Naive thymus-derived CD4-positive, alpha-beta T cell (primary cell): ENCODE measurements around the gene WDTC1. TPM values are rescaled to one million over a fixed set of nuclear protein-coding genes. Genes with fewer than 3 reads are reported as not detected.

Experiments
- ATAC-seq: fragments of 150-1000 bp; cut with Tn5 transposase; 2 replicates; pipeline ENCODE4 v1.10.0; 2021; ENCODE audit warnings: mild to moderate bottlenecking, moderate library complexity
- CTCF ChIA-PET: fragments of 350-600 bp; sonication (Branson Sonifier 250); formaldehyde crosslinking; loops from one replicate; lab custom pipeline; 2021; ENCODE audit warnings: antibody characterized with exemption; lab: Charles Lee
- POLR2A ChIA-PET: fragments of 350-600 bp; sonication (Branson Sonifier 250); formaldehyde crosslinking; loops from one replicate; lab custom pipeline; 2021; ENCODE audit warnings: antibody characterized with exemption, inconsistent platforms; lab: Charles Lee
- DNase-seq, 9 donors: peaks; one replicate each; pipeline versions ENCODE4 v3.0.0 to v3.0.0-alpha.2; 2020 to 2022; ENCODE audit warnings: mixed read lengths in 1 of 9
- H3K27ac ChIP-seq: one replicate; pipeline ENCODE4 v1.7.0; 2013; ENCODE audit warnings: mild to moderate bottlenecking, low read depth, low read length, moderate library complexity
- H3K27me3 ChIP-seq, 2 donors: one replicate each; pipeline ENCODE4 v1.7.0; 2013; ENCODE audit warnings: low read length in 2 of 2, mild to moderate bottlenecking in 2 of 2, moderate library complexity in 2 of 2; ENCODE audit not compliant: control insufficient read depth in 2 of 2, insufficient read depth in 2 of 2
- H3K36me3 ChIP-seq, 3 experiments: 1 replicate in 2 of 3; 2 replicates in 1 of 3; pipeline ENCODE4 v1.7.0; 2013; ENCODE audit warnings: low read length in 3 of 3, mild to moderate bottlenecking in 3 of 3, moderate library complexity in 1 of 3; ENCODE audit not compliant: insufficient read depth in 3 of 3, control insufficient read depth in 2 of 3
- H3K4me1 ChIP-seq, 2 donors: one replicate each; pipeline ENCODE4 v1.7.0; 2013; ENCODE audit warnings: low read length in 2 of 2, mild to moderate bottlenecking in 2 of 2, moderate library complexity in 1 of 2; ENCODE audit not compliant: control insufficient read depth in 2 of 2, insufficient read depth in 2 of 2
- H3K4me3 ChIP-seq: 2 replicates; pipeline ENCODE4 v1.7.0; 2013; ENCODE audit warnings: mild to moderate bottlenecking, low read length
- H3K9me3 ChIP-seq, 3 experiments: 1 replicate in 2 of 3; 2 replicates in 1 of 3; pipeline ENCODE4 v1.7.0; 2013; ENCODE audit warnings: low read length in 3 of 3; ENCODE audit not compliant: control insufficient read depth in 2 of 3
- H3K27ac Mint-ChIP-seq, 9 donors: one replicate each; pipeline ENCODE4 v1.8.0; 2020 to 2022; ENCODE audit warnings: mixed read lengths in 9 of 9, mild to moderate bottlenecking in 8 of 9, moderate library complexity in 5 of 9, inconsistent platforms in 2 of 9
- H3K27me3 Mint-ChIP-seq, 5 donors: one replicate each; pipeline ENCODE4 v1.8.0; 2021 to 2022; ENCODE audit warnings: mixed read lengths in 5 of 5, mild to moderate bottlenecking in 1 of 5
- H3K36me3 Mint-ChIP-seq, 5 donors: one replicate each; pipeline ENCODE4 v1.8.0; 2020 to 2022; ENCODE audit warnings: mixed read lengths in 5 of 5, mild to moderate bottlenecking in 3 of 5, inconsistent platforms in 1 of 5
- H3K4me1 Mint-ChIP-seq, 7 donors: one replicate each; pipeline ENCODE4 v1.8.0; 2020 to 2022; ENCODE audit warnings: mixed read lengths in 7 of 7, mild to moderate bottlenecking in 3 of 7, inconsistent platforms in 1 of 7
- H3K4me3 Mint-ChIP-seq, 10 donors: one replicate each; pipeline ENCODE4 v1.8.0; 2020 to 2022; ENCODE audit warnings: mild to moderate bottlenecking in 10 of 10, mixed read lengths in 10 of 10, moderate library complexity in 6 of 10, inconsistent platforms in 2 of 10
- H3K9me3 Mint-ChIP-seq, 11 donors: one replicate each; pipeline ENCODE4 v1.8.0; 2020 to 2022; ENCODE audit warnings: mixed read lengths in 11 of 11, mild to moderate bottlenecking in 4 of 11, inconsistent platforms in 1 of 11, moderate library complexity in 1 of 11
- intact Hi-C, 2 donors: fragments of 100-400 bp; cut with micrococcal nuclease; formaldehyde crosslinking; loops; one replicate each; pipeline ENCODE4 v1.15.1; 2023
- polyA plus RNA-seq, 2 donors: library from polyadenylated mRNA; unstranded; fragments of 300-500 nt; fragmentation: Illumina TruSeq; gene quantifications; one replicate each; pipeline ENCODE4 v1.2.3, GENCODE V29; 2021
- total RNA-seq, 6 experiments: library from RNA in 5 of 6; stranded (reverse) in 5 of 6; gene quantifications; 1 replicate in 5 of 6; 2 replicates in 1 of 6; pipeline ENCODE4 v1.2.3 and lab custom pipeline; 2021 to 2026

Gene WDTC1
- total and polyA plus RNA-seq, 7 experiments from 2014 or later = 5.8 to 59.0 (median 35.3) TPM

DNA sequence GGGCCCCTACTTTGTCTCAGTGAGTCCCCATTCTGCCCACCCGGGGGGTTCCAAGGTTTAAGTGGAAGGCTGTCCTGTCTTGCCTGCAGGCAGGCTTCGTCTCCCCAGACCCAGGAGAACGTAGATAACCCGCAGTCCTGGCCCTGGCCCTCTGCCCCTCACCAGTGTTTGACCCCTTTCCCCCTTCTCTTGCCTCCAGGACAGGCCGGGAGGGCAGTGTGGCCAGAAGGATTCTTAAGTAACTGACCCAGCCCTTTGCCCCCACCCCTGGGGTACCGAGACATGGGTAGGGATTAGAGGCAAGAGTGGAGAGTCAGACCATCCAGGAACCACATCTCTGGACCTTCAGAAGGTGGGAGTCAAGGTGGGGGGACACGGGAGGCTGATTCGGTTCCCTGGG, 96.4 kb downstream of the WDTC1 start:
- no peaks in the 10 kb centered on the region for H3K27me3 ChIP-seq
- H3K4me1 ChIP-seq = peaks cover 11 to 14% of the 10 kb centered on the region in 2 donors
- H3K36me3 ChIP-seq = peaks cover 16 to 84% (median 17%) of the 10 kb centered on the region in 3 experiments
- ATAC-seq = no peak
- H3K27ac ChIP-seq = no peak overlapping the region
- Mint-ChIP-seq H3K4me3 (no peak overlapping the region), H3K9me3 (no peaks in the 10 kb centered on the region), H3K27ac (peak overlapping the region in 4 of 9 donors; percentile 28 to 65 (median 46)), H3K27me3 (no peaks in the 10 kb centered on the region), H3K36me3 (peaks cover 0 to 25% (median 10%) of the 10 kb centered on the region in 5 donors), H3K4me1 (peaks cover 43 to 68% (median 57%) of the 10 kb centered on the region in 7 donors)
- intact Hi-C loops = no loop called here
- H3K9me3 ChIP-seq = no peaks in the 10 kb centered on the region
- no peak for DNase-seq
- ChIA-PET POLR2A (interaction anchor here (3.4 kb wide), 1 partner anchor 27 kb away, joined by 15 read pairs; no protein-coding TSS in a partner anchor), CTCF (no interaction called here)
- no peak overlapping the region for H3K4me3 ChIP-seq

DNA sequence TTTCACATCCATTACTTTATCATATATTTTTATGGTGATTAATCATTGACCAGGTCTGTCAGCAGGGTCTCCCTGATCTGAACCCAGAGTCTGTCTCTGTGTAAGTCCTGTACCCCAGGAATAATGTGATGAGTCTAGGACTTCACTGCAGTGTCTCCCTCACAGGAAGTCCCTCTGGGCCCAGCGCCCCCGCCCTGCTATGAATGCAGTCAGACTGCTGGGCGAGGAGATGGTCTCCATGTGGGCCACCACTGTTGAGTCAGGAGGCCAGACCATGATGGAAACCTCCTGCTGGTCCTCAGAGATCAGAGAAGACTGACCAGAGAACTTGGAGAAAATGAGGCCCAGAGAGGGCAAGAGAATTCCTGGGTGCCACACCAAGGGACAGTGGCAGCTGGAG, 97.0 kb downstream of the WDTC1 start:
- intact Hi-C loops = no loop called here
- Mint-ChIP-seq H3K27ac (peak overlapping the region in 1 of 9 donors; percentile 8), H3K36me3 (peaks cover 0 to 25% (median 10%) of the 10 kb centered on the region in 5 donors), H3K9me3 (no peaks in the 10 kb centered on the region), H3K4me1 (peaks cover 38 to 62% (median 51%) of the 10 kb centered on the region in 7 donors), H3K4me3 (no peak overlapping the region), H3K27me3 (no peaks in the 10 kb centered on the region)
- Histone ChIP-seq H3K27ac (no peak overlapping the region), H3K4me3 (no peak overlapping the region), H3K4me1 (peaks cover 11 to 14% of the 10 kb centered on the region in 2 donors), H3K9me3 (no peaks in the 10 kb centered on the region), H3K27me3 (no peaks in the 10 kb centered on the region), H3K36me3 (peaks cover 16 to 85% (median 17%) of the 10 kb centered on the region in 3 experiments)
- POLR2A ChIA-PET = interaction anchor here (3.4 kb wide), 1 partner anchor 27 kb away, joined by 15 read pairs; no protein-coding TSS in a partner anchor
- CTCF ChIA-PET = interaction anchor here (2.3 to 4.3 kb wide), 2 partner anchors 31 to 57 kb away, joined by 8 to 72 read pairs; no protein-coding TSS in a partner anchor
- ATAC-seq (no peak), DNase-seq (no peak)

DNA sequence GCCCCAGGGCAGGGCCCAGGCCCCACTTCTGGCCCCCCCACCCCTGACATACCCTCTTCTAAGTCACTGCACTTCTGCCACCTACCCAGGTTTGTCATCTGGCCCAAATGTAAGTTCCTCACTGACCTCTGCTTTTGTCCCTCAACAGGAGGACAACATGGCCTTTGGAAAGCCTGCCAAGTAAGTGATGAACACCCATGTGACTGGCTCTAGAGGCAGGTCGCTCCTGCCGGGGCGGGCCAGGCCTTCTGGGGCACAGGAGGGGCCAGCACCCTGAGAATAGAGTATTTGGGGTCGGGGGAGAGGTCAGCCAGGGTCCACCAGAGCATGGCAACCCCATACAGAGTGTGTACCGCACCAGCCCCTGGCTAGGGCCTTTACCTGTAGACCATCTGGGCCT, 97.5 kb downstream of the WDTC1 start:
- POLR2A ChIA-PET = interaction anchor here (1.1 to 3.4 kb wide), 5 partner anchors 9 to 58 kb away, joined by 3 to 15 read pairs (median 6); partner anchors contain the start of gene SYTL1
- Histone ChIP-seq H3K4me1 (peaks cover 9 to 11% of the 10 kb centered on the region in 2 donors), H3K9me3 (no peaks in the 10 kb centered on the region), H3K36me3 (peaks cover 16 to 87% (median 17%) of the 10 kb centered on the region in 3 experiments), H3K27ac (no peak overlapping the region), H3K4me3 (no peak overlapping the region), H3K27me3 (no peaks in the 10 kb centered on the region)
- intact Hi-C loops = loop anchor here (1.0 to 2.0 kb wide), 7 partner anchors 11 to 274 kb away; partner anchors contain the start of gene MAP3K6 (in 1 of the 2)
- peak overlapping the region in 4 of 9 donors; percentile 41 to 67 (median 52) for H3K27ac Mint-ChIP-seq
- H3K36me3 Mint-ChIP-seq = peaks cover 0 to 25% (median 10%) of the 10 kb centered on the region in 5 donors
- peak overlapping the region in 1 of 10 donors; percentile 16 for H3K4me3 Mint-ChIP-seq
- CTCF ChIA-PET = interaction anchor here (0.6 to 4.3 kb wide), 18 partner anchors 9 to 555 kb away, joined by 3 to 72 read pairs (median 8); partner anchors contain the start of genes MAP3K6, SYTL1 and TMEM222
- ATAC-seq = no peak
- H3K9me3 Mint-ChIP-seq = no peaks in the 10 kb centered on the region
- H3K27me3 Mint-ChIP-seq = no peaks in the 10 kb centered on the region
- no peak for DNase-seq
- peaks cover 33 to 57% (median 47%) of the 10 kb centered on the region in 7 donors for H3K4me1 Mint-ChIP-seq

DNA sequence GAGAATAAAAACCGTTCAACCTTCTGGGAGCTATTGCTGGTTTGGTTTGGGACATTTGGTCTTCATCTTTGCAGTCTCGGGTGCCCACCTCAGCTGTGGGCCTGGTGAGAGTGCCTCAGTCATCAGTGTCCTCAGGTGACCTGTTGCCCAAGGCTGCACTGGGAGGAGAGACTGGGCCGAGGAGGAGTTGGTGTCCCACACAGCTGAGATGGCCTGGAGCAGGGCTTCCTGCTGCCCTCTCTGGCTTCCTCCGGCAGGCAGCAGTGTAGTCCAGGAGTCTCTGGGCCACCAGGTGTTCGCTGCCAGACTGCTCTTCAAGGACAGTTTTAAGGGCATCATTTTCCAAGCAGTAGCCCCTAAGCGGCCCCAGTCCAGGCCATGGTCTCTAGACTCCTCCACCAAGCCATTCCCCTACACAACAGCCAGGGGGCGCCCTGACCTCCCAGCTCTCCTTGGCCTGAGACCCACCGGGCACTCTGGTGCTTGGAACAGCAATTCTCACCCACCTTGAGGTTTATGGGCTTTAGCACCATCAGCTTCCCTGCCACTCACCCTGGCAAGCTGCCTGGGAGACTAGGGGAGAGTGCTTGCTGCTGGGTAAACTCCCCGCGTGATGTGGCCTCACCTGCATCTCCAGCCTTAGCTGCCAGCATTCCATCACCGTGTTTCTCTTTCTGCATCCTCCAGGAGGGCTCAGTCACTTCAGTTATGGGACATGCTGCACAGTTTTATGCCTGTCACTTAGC, 98.3 kb downstream of the WDTC1 start:
- no peak overlapping the region for H3K27ac ChIP-seq
- Mint-ChIP-seq H3K4me1 (peaks cover 29 to 51% (median 44%) of the 10 kb centered on the region in 7 donors), H3K9me3 (no peaks in the 10 kb centered on the region), H3K4me3 (no peak overlapping the region), H3K36me3 (peaks cover 0 to 25% (median 10%) of the 10 kb centered on the region in 5 donors), H3K27me3 (no peaks in the 10 kb centered on the region), H3K27ac (peak overlapping the region in 5 of 9 donors; percentile 21 to 67 (median 50))
- ATAC-seq (peak; percentile 90), DNase-seq (peak in 8 of 9 donors; percentile 49 to 71 (median 56))
- H3K4me1 ChIP-seq = peaks cover 7 to 11% of the 10 kb centered on the region in 2 donors
- no peak overlapping the region for H3K4me3 ChIP-seq
- intact Hi-C loops = loop anchor here (1.0 to 2.0 kb wide), 7 partner anchors 11 to 274 kb away; partner anchors contain the start of gene MAP3K6 (in 1 of the 2)
- H3K36me3 ChIP-seq = peaks cover 16 to 87% (median 17%) of the 10 kb centered on the region in 3 experiments
- ChIA-PET POLR2A (interaction anchor here (0.8 to 3.4 kb wide), 8 partner anchors 9 to 62 kb away, joined by 3 to 15 read pairs (median 4); partner anchors contain the start of gene SYTL1), CTCF (interaction anchor here (0.6 to 4.3 kb wide), 26 partner anchors 9 to 1181 kb away, joined by 3 to 72 read pairs (median 5); partner anchors contain the start of genes AHDC1, MAP3K6, SYTL1 and TMEM222)
- no peaks in the 10 kb centered on the region for H3K27me3 ChIP-seq
- H3K9me3 ChIP-seq = no peaks in the 10 kb centered on the region

DNA sequence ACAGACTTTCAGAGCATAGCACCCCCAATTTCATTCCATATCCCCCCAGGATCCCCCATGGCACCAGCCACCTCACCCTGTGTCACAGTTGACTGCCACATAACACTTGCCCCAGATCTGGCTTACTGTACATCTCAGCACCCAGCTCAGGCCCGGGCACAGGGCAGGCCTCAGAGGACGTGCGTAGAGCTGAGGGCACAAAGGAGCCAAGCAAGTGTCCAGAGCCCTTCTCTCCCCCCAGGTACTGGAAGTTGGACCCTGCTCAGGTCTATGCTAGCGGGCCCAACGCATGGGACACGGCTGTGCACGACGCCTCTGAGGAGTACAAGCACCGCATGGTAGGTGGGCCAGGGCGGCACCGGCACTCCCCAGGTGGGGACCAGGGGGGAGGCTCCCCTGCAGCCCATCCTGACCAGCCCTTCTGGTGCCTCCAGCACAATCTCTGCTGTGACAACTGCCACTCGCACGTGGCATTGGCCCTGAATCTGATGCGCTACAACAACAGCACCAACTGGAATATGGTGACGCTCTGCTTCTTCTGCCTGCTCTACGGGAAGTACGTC, 99.4 kb downstream of the WDTC1 start:
- Mint-ChIP-seq H3K36me3 (peaks cover 0 to 21% (median 8%) of the 10 kb centered on the region in 5 donors), H3K9me3 (no peaks in the 10 kb centered on the region), H3K27me3 (no peaks in the 10 kb centered on the region), H3K27ac (peak overlapping the region in 3 of 9 donors; percentile 1 to 55 (median 8)), H3K4me3 (no peak overlapping the region), H3K4me1 (peaks cover 20 to 44% (median 34%) of the 10 kb centered on the region in 7 donors)
- Histone ChIP-seq H3K4me3 (no peak overlapping the region), H3K9me3 (no peaks in the 10 kb centered on the region), H3K27me3 (no peaks in the 10 kb centered on the region), H3K27ac (no peak overlapping the region), H3K36me3 (peaks cover 15 to 76% (median 16%) of the 10 kb centered on the region in 3 experiments), H3K4me1 (peaks cover 4 to 11% of the 10 kb centered on the region in 2 donors)
- ATAC-seq = no peak
- no peak for DNase-seq
- CTCF ChIA-PET = interaction anchor here (0.6 to 4.3 kb wide), 12 partner anchors 8 to 133 kb away, joined by 3 to 72 read pairs (median 4); partner anchors contain the start of genes SYTL1 and TMEM222
- intact Hi-C loops = loop anchor here (2.0 kb wide), 3 partner anchors 33 to 61 kb away; partner anchors contain the start of gene MAP3K6 (in 1 of the 2)
- POLR2A ChIA-PET = interaction anchor here (0.7 to 3.4 kb wide), 6 partner anchors 8 to 32 kb away, joined by 3 to 15 read pairs (median 5); partner anchors contain the start of gene SYTL1
